Testis (tissue), 3 donors: ENCODE data around the gene NUDT7. TPM values are rescaled to one million over a fixed set of nuclear protein-coding genes. Genes with fewer than 3 reads are reported as not detected.

Experiments
- DNase-seq: peaks from one replicate; pipeline ENCODE4 v3.0.0-alpha.2; 2019
- H3K27ac ChIP-seq, 2 donors: fragments of 200-600 bp; sonication (generic); one replicate each; pipeline ENCODE4 v1.5.1; 2019
- H3K27me3 ChIP-seq: fragments of 200-600 bp; sonication (generic); one replicate; pipeline ENCODE4 v1.5.1; 2019
- H3K36me3 ChIP-seq: fragments of 200-600 bp; sonication (generic); one replicate; pipeline ENCODE4 v1.5.1; 2017; ENCODE audit warnings: low read depth; ENCODE audit errors: missing control alignments
- H3K4me1 ChIP-seq: fragments of 200-600 bp; sonication (generic); one replicate; pipeline ENCODE4 v1.5.1; 2019
- H3K4me3 ChIP-seq, 2 donors: fragments of 200-600 bp; sonication (generic); one replicate each; pipeline ENCODE4 v1.5.1; 2017 to 2019
- H3K9me3 ChIP-seq: fragments of 200-600 bp; sonication (generic); one replicate; pipeline ENCODE4 v1.5.1; 2017
- CTCF ChIP-seq, 3 experiments: fragments of 450-650 bp in 2 of 3; fragments of 200-600 bp in 1 of 3; sonication (generic) in 1 of 3; IDR thresholded peaks; one replicate each; pipeline ENCODE4 v1.5.1; 2016 to 2019; ENCODE audit warnings: antibody characterized with exemption in 3 of 3, mild to moderate bottlenecking in 2 of 3, moderate library complexity in 1 of 3
- POLR2A ChIP-seq: fragments of 450-650 bp; IDR thresholded peaks from one replicate; pipeline ENCODE4 v1.6.1; 2017; ENCODE audit warnings: antibody characterized with exemption, mild to moderate bottlenecking, moderate library complexity
- WGBS, 2 donors: methylation state at CpG; one replicate each; pipeline ENCODE4 v1.1.5; 2018; 5-methylcytosine and 5-hydroxymethylcytosine counted together
- intact Hi-C: fragments of 100-400 bp; cut with DNase I; formaldehyde crosslinking; loops from one replicate; pipeline ENCODE4 v1.15.1; 2023; ENCODE audit warnings: low total_unique reads
- polyA plus RNA-seq: library from polyadenylated mRNA; stranded (reverse); fragments of 350-450 nt; fragmentation: Illumina TruSeq; extraction: RNeasy Lipid Tissue Mini Kit (QIAGEN cat#74804); gene quantifications from one replicate; pipeline ENCODE4 v1.2.3, GENCODE V29; 2014; ENCODE audit warnings: low read depth, low replicate concordance; ENCODE audit not compliant: insufficient read depth
- total RNA-seq, 2 donors: library from RNA; depleted of rRNA; stranded (reverse); fragments of >200 nt; gene quantifications; one replicate each; pipeline ENCODE4 v1.2.3, GENCODE V29; 2016

Gene NUDT7
- total and polyA plus RNA-seq, 3 donors from 2014 or later = 10.4 to 18.6 (median 13.2) TPM

DNA sequence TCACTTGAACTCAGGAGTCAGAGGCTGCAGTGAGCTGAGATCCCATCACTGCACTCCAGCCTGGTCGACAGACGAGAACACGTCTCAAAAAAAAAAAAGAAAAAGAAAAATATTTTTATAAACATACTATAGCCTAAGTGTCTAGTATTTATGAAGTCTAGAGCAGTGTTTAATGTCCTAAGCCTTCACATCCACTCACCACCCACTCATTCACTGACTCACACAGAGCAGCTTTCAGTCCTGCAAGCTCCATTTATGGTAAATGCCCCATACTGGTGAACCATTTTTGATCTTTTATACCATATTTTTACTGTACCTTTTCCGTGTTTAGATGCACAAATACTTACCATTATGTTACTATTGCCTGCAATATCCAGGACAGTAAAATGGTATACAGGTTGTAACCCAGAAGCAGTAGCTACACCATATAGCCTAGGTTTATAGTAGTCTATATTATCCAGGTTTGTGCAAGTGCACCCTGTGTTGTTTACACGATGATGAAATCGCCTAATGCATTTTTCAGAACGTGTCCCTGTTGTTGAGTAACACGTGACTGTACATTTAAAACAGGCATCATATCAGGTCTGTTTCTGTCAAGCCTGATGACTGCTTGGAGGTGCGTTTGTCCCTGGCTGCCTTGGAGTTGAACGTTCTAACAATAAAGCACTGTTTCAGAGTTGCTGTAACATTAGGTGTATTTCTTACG, 10.1 kb downstream of the NUDT7 start:
- no peak for TF ChIP-seq CTCF (IDR thresholded peaks at IDR 0.05)
- TF ChIP-seq POLR2A = no peak
- DNase-seq = no peak
- no peaks in the 10 kb centered on the region for H3K36me3 ChIP-seq

DNA sequence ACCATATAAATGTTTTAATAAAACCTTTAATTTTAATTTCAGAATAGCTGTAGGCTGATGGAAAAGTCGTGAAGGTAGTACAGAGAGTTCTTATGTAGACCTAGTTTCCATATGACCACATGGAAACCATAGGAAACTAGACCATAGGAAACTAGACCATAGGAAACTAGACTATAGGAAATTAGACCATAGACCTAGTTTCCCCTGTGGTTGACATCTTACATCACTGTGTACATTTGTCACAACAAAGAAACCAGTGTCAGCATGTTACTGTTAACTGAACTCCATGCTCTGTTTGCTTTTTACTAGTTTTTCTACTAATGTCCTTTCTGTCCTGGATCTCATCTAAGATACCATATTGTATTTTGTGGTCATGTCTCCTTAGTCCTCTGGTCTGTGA, 14.6 kb downstream of the NUDT7 start:
- WGBS, 2 donors = 68 to 84% methylated on average over 1 of the region's 1 CpG
- no peaks in the 10 kb centered on the region for H3K27me3 ChIP-seq
- intact Hi-C loops = no loop called here
- no peak overlapping the region for H3K27ac ChIP-seq
- H3K4me3 ChIP-seq = no peak overlapping the region
- no peaks in the 10 kb centered on the region for H3K36me3 ChIP-seq
- TF ChIP-seq POLR2A (no peak), CTCF (IDR thresholded peaks at IDR 0.05) (no peak)
- no peaks in the 10 kb centered on the region for H3K4me1 ChIP-seq
- no peaks in the 10 kb centered on the region for H3K9me3 ChIP-seq
- no peak for DNase-seq

More for the DNA sequence above, 10.1 kb downstream of the NUDT7 start:
- intact Hi-C loops = no loop called here
- Histone ChIP-seq H3K9me3 (no peaks in the 10 kb centered on the region), H3K27me3 (no peaks in the 10 kb centered on the region), H3K4me3 (no peak overlapping the region), H3K27ac (no peak overlapping the region), H3K4me1 (no peaks in the 10 kb centered on the region)
- WGBS, 2 donors = 82 to 93% methylated on average over 11 of the region's 11 CpGs

- H3K4me3 ChIP-seq = no peak overlapping the region
- no peaks in the 10 kb centered on the region for H3K36me3 ChIP-seq
- H3K4me1 ChIP-seq = no peaks in the 10 kb centered on the region
- H3K27ac ChIP-seq = no peak overlapping the region
- WGBS, 2 donors = 86 to 88% methylated on average over 10 of the region's 10 CpGs
- intact Hi-C loops = no loop called here
- TF ChIP-seq POLR2A = no peak
- no peak for TF ChIP-seq CTCF (IDR thresholded peaks at IDR 0.05)
- H3K27me3 ChIP-seq = no peaks in the 10 kb centered on the region
- DNase-seq = no peak
- no peaks in the 10 kb centered on the region for H3K9me3 ChIP-seq
These were observed 16.6 kb downstream of the NUDT7 start for GRCh38 chr16:77738706-77739558.

DNA sequence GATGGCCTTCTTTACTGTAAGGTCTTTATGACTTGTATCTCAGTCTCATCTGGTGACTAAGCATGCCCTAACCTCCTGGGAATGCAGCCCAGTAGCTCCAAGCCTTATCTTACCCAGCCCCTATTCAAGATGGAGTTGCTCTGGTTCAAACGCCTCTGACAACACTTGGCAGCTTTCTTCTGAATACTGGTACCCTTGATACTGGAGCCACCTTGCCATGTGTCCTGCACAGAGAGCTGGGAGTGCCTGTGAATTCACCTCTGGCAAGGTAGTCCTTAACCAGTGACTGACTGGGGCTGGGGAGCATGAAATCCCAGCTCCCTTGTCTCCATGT, 17.2 kb downstream of the NUDT7 start:
- no peak for DNase-seq
- Histone ChIP-seq H3K36me3 (no peaks in the 10 kb centered on the region), H3K27me3 (no peaks in the 10 kb centered on the region), H3K4me3 (no peak overlapping the region), H3K4me1 (no peaks in the 10 kb centered on the region), H3K9me3 (no peaks in the 10 kb centered on the region), H3K27ac (no peak overlapping the region)
- TF ChIP-seq POLR2A = no peak
- TF ChIP-seq CTCF (IDR thresholded peaks at IDR 0.05) = no peak
- WGBS, 2 donors = 67% methylated on average over 1 of the region's 1 CpG
- intact Hi-C loops = no loop called here
